Testis (tissue), 2 donors: ENCODE measurements around the gene PLEKHA3.

Experiments
- CTCF ChIP-seq, 3 experiments: fragments of 450-650 bp in 2 of 3; fragments of 200-600 bp in 1 of 3; sonication (generic) in 1 of 3; IDR thresholded peaks; one replicate each; pipeline ENCODE4 v1.5.1; 2016 to 2019; ENCODE audit warnings: antibody characterized with exemption in 3 of 3, mild to moderate bottlenecking in 2 of 3, moderate library complexity in 1 of 3
- POLR2A ChIP-seq: fragments of 450-650 bp; IDR thresholded peaks from one replicate; pipeline ENCODE4 v1.6.1; 2017; ENCODE audit warnings: antibody characterized with exemption, mild to moderate bottlenecking, moderate library complexity

- TF ChIP-seq CTCF (IDR thresholded peaks at IDR 0.05): no peak
- no peak for TF ChIP-seq POLR2A
These were observed 48.4 kb downstream of the PLEKHA3 start for GRCh38 chr2:178528647-178529046.
